Measurements from ENCODE around the gene MUC5B.

MUC5B gene

DNA sequence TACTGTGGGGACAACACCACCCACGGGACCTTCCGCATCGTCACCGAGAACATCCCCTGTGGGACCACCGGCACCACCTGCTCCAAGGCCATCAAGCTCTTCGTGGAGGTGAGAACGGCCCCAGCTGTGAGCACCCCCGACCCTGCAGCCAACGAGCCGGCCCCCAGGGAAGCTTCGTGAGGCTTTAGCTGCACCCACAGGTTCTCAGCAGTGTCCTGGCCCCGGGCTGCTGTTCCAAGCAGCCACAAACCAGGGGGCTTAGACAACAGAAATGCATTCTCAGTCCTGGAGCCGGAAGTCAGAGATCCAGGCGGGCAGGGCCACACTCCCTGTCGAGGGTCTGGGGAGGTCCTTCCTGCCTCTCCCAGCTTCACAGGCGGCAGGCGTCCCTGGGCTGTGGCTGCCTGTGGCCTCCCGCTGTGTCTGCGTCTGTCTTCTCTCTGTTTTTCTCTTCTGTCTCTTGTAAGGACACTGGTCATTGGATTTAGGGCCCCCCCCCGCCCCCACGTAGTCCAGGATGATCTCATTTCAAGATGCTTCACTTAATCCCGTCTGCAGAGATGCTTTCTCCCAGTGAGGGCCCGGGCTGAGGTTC lies 12.5 kb downstream of the MUC5B start:
- TF ChIP-seq, protein P1, sequence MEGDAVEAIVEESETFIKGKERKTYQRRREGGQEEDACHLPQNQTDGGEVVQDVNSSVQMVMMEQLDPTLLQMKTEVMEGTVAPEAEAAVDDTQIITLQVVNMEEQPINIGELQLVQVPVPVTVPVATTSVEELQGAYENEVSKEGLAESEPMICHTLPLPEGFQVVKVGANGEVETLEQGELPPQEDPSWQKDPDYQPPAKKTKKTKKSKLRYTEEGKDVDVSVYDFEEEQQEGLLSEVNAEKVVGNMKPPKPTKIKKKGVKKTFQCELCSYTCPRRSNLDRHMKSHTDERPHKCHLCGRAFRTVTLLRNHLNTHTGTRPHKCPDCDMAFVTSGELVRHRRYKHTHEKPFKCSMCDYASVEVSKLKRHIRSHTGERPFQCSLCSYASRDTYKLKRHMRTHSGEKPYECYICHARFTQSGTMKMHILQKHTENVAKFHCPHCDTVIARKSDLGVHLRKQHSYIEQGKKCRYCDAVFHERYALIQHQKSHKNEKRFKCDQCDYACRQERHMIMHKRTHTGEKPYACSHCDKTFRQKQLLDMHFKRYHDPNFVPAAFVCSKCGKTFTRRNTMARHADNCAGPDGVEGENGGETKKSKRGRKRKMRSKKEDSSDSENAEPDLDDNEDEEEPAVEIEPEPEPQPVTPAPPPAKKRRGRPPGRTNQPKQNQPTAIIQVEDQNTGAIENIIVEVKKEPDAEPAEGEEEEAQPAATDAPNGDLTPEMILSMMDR (IDR thresholded peaks at IDR 0.05): no peak
- H3K4me3 ChIP-seq: no peak overlapping the region
- no peak overlapping the region for H3K27ac ChIP-seq
- no peak for DNase-seq (ENCODE audit: low spot score)

- no peak overlapping the region for H3K27ac ChIP-seq
- no peak for DNase-seq (ENCODE audit: low spot score)
- no peak overlapping the region for H3K4me3 ChIP-seq
- TF ChIP-seq, protein P1 (IDR thresholded peaks at IDR 0.05): no peak
Observed at GRCh38 chr11:1235901-1236315, 13.0 kb downstream of the MUC5B start.

DNA sequence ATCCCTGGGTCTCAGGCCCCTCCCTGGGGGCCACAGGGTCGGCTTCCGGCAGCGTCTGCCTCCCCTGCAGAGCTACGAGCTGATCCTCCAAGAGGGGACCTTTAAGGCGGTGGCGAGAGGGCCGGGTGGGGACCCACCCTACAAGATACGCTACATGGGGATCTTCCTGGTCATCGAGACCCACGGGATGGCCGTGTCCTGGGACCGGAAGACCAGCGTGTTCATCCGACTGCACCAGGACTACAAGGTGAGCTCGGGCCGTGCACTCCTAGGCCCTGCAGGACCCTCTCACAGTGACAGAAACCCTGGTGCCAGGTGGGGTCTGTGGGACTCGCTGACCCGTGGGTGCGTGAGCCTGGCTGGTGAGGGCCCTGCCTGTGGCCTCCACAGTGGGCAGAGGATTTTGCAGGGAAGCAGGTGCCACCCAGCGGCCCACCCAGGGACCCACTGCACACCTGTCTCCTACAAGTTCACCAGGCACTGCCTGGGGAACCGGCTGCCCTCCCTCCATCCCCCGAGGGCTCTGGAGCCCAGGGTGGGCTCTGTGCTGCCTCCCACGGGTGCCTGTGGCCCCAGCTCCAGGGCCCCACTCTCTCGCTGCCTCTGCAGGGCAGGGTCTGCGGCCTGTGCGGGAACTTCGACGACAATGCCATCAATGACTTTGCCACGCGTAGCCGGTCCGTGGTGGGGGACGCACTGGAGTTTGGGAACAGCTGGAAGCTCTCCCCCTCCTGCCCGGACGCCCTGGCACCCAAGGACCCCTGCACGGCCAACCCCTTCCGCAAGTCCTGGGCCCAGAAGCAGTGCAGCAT lies 13.7 kb downstream of the MUC5B start:
- H3K4me3 ChIP-seq: no peak overlapping the region
- DNase-seq (ENCODE audit: low spot score): no peak
- H3K27ac ChIP-seq: no peak overlapping the region
- TF ChIP-seq, protein P1 (IDR thresholded peaks at IDR 0.05): no peak

DNA sequence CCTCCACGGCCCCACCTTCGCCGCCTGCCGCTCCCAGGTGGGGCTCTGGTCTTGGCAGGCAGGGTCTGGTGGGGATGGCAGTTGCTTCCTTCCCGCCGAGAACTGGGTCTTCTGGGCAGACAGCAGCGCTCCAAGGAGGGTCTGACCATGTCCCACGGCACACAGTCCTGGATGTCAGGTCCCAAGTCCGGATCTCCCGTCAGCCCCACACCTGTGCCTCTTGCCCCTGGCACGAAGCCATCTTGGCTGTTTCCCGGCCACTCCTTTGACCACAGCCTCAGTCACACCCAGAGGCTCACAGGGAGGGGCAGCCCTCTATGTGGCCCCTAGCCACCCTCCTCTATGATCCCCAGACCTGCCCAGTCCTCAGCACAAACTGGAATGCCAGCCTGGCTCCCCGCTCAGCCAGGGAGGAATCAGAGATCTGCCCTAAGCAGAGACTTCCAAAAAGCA lies 14.3 kb downstream of the MUC5B start:
- TF ChIP-seq, protein P1 (IDR thresholded peaks at IDR 0.05): no peak

DNA sequence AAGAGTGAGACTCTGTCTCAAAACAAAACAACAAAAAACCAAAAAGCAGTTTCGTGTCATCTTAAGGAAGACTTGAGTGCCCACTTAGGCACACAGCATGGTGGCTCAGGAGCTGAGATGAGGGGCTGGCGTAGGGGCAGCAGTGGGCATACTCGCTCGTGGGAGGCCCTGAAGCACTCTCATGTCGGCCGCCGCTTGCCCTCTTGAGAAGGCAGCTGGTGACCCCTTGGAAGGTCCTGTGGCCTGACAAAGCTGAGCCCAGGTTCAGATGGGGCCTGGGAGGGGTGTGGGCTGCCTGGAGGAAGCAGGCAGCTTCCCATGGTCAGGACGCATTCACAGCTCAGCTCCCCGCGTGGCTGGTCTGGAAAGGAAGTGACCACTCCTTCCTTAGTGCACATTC lies 15.0 kb downstream of the MUC5B start:
- TF ChIP-seq, protein P1 (IDR thresholded peaks at IDR 0.05): no peak
- no peak for DNase-seq (ENCODE audit: low spot score)
- Histone ChIP-seq H3K27ac (no peak overlapping the region), H3K4me3 (no peak overlapping the region)

More for the DNA sequence above, 14.3 kb downstream of the MUC5B start:
- Histone ChIP-seq H3K27ac (no peak overlapping the region), H3K4me3 (no peak overlapping the region)
- no peak for DNase-seq (ENCODE audit: low spot score)

DNA sequence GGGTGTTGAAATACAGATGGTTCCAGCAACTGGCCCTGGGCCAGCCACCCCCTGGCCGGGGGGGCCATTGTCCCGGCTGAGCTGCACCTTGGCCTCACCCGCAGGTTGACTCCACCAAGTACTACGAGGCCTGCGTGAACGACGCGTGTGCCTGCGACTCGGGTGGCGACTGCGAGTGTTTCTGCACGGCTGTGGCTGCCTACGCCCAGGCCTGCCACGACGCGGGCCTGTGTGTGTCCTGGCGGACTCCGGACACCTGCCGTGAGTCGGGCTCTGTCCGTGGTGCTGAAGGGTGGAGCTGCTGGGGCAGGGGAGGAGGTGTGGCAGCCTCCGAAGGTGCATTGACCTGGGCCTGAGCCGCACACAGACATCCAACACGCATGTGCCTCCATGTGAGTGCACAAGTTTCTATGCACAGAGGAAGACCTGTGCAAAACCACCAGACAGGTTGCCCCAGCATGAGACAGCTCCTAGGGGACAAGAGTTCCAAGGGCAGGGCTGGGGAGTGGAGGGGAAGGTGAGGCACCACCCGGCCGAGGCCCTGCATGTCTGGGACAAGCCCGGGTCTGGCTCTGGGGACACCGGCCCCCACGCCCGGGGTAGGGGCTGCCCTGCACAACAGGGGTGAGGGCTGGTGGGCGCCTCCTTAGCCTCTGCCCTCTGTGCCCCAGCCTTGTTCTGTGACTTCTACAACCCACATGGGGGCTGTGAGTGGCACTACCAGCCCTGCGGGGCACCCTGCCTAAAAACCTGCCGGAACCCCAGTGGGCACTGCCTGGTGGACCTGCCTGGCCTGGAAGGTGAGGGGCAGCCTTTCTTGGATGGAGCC lies 16.1 kb downstream of the MUC5B start:
- TF ChIP-seq, protein P1 (IDR thresholded peaks at IDR 0.05): no peak
- no peak for DNase-seq (ENCODE audit: low spot score)
- no peak overlapping the region for H3K27ac ChIP-seq

More for the DNA sequence above, 16.1 kb downstream of the MUC5B start:
- H3K4me3 ChIP-seq: no peak overlapping the region

Data from coronary artery (tissue), 2 donors.